ENCODE measurements around the gene SH3PXD2B. TPM values are rescaled to one million over a fixed set of nuclear protein-coding genes. Genes with fewer than 3 reads are reported as not detected.

Gene SH3PXD2B
- polyA plus RNA-seq, 1 donor: 27.8 TPM

- no peak for DNase-seq (ENCODE audit: low read depth)
Measured at GRCh38 chr5:172453206-172453985, 929 bp downstream of the SH3PXD2B start.

GRCh38 chr5:172452398-172453205 lies 1.7 kb downstream of the SH3PXD2B start:
- DNase-seq (ENCODE audit: low read depth): no peak

GRCh38 chr5:172451771-172452197 lies 2.5 kb downstream of the SH3PXD2B start:
- DNase-seq (ENCODE audit: low read depth): no peak

GRCh38 chr5:172450861-172451695 lies 3.2 kb downstream of the SH3PXD2B start:
- no peak for DNase-seq (ENCODE audit: low read depth)

GRCh38 chr5:172450453-172450852 lies 3.9 kb downstream of the SH3PXD2B start:
- no peak for DNase-seq (ENCODE audit: low read depth)

DNA sequence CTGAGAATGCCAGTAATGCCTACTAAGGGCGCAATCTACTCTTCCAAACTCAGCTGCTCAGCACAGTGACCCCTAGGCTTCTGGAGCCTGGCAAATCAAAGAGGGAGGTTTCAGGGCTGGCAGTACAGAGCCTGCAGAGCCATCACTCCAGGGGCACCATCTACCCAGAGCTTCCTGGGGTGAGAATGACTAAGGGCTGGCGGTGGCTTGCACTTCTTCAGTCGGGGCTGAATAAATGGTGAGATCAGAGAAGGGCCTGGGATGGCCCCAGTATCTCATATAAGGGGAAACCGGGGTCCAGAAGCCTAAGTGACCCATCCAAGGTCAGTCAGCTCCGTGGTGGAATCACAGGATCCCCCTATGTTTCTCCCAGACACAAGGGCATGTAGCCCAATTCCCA lies 5.3 kb downstream of the SH3PXD2B start:
- DNase-seq (ENCODE audit: low read depth): no peak

- DNase-seq (ENCODE audit: low read depth): no peak
Measured at GRCh38 chr5:172447646-172448365, 6.5 kb downstream of the SH3PXD2B start.

GRCh38 chr5:172446336-172447051 lies 7.8 kb downstream of the SH3PXD2B start:
- DNase-seq (ENCODE audit: low read depth): peak; percentile 52

DNA sequence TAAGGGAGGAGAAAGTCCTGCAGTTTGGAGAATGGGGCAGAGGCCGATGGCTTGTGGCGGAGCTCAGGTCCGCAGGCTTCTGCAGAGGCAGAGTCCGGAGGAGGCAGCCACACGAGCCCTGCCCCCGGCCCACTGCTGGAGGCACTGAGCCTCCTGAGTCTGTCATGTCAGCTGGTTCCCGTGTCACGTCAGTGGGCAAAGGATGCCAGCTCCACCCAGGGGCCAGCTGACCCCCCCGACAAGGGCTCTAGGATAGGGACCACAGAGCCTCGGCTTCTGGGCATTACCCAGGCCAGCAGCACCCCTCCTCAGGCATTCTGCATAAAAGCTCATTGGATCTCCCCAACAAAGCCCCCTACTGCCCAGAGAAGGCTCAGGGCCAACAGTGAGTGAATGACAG lies 8.5 kb downstream of the SH3PXD2B start:
- no peak for DNase-seq (ENCODE audit: low read depth)

- no peak for DNase-seq (ENCODE audit: low read depth)
Measured at GRCh38 chr5:172444626-172445365, 9.5 kb downstream of the SH3PXD2B start.

DNA sequence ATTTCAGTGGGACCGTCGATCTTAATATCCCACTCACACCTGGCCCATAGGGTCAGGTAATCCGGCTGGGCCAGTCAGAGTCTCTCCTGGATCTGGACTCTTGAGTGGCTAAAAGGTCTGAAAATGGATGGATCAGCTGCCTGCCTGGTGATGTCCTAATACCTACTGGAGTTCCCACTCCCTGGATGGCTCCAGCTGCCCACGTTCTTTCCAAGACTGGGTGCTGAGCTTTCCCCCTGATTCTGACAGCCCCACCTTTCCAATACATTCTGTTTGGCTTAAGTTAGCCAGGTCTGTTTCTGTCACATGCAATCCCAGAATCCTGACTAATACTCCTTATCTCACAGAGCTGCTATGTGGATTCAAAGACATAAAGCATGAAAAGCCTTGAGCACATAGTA lies 10.2 kb downstream of the SH3PXD2B start:
- no peak for DNase-seq (ENCODE audit: low read depth)

DNA sequence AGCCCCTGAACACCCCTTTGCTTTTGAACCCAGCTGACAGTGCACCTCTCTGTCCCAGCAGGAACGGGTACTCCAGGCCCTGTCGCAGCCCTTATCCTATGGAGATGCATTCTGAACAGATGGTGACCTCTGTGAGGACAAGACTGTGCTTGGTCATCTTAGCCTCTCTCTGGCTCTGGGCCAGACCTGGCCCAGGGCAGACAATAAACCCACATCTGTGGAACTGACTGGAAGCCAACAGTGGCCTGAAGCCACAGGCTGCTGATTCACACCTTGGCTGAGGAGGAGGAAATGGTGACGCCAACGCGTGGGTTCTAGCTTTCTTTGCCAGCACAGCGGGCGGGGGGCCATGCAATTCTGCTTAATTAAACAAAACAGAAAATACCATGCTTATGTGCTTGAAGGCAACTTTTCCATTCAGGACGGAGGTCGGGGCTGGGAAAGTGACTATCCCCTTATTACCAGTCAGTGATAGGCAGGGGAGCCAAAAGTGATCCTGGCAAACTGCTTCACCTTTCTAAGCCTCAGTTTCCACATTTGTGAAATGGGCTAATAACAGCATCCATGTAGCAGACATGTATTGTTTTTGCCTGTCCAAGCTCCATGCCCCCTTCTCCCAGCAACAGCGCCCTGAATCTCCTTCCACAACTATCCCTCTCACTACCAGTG lies 10.8 kb downstream of the SH3PXD2B start:
- DNase-seq (ENCODE audit: low read depth): no peak

GRCh38 chr5:172442592-172442991 lies 11.7 kb downstream of the SH3PXD2B start:
- no peak for DNase-seq (ENCODE audit: low read depth)

GRCh38 chr5:172441262-172441751 lies 13.0 kb downstream of the SH3PXD2B start:
- no peak for DNase-seq (ENCODE audit: low read depth)

- DNase-seq (ENCODE audit: low read depth): no peak
Measured at GRCh38 chr5:172440486-172440885, 13.8 kb downstream of the SH3PXD2B start.

- no peak for DNase-seq (ENCODE audit: low read depth)
Measured at GRCh38 chr5:172439785-172440477, 14.4 kb downstream of the SH3PXD2B start.

- DNase-seq (ENCODE audit: low read depth): no peak
Measured at GRCh38 chr5:172438319-172438668, 16.0 kb downstream of the SH3PXD2B start.

- DNase-seq (ENCODE audit: low read depth): no peak
Measured at GRCh38 chr5:172437445-172438318, 16.6 kb downstream of the SH3PXD2B start.
